Peyer's patch (tissue), 4 donors: ENCODE measurements around the gene ZNF799. TPM values are rescaled to one million over a fixed set of nuclear protein-coding genes. Genes with fewer than 3 reads are reported as not detected.
A peak's percentile ranks its signal among the peaks of the same experiment; 100 is the strongest.
"Not testable (repeated sequence)": the region's sequence is repeated elsewhere in the genome, so short reads cannot be mapped to it uniquely, and the experiment has no call there.

ENCODE experiments used
- DNase-seq, 3 donors: peaks; one replicate each; pipeline ENCODE4 v3.0.0-alpha.2; 2017 to 2019
- H3K27ac ChIP-seq, 4 donors: fragments of 200-600 bp; sonication (generic); one replicate each; pipeline ENCODE4 v1.5.1; 2016 to 2019
- H3K27me3 ChIP-seq, 2 donors: fragments of 200-600 bp; sonication (generic); one replicate each; pipeline ENCODE4 v1.5.1; 2019
- H3K36me3 ChIP-seq, 3 donors: fragments of 200-600 bp; sonication (generic); one replicate each; pipeline ENCODE4 v1.5.1; 2016 to 2019
- H3K4me1 ChIP-seq, 4 donors: fragments of 200-600 bp; sonication (generic); one replicate each; pipeline ENCODE4 v1.5.1; 2016 to 2019
- H3K4me3 ChIP-seq, 4 donors: fragments of 200-600 bp; sonication (generic); 1 replicate in 3 of 4; 2 replicates in 1 of 4; pipeline ENCODE4 v1.5.1; 2016 to 2019; ENCODE audit warnings: mild to moderate bottlenecking in 1 of 4
- H3K9me3 ChIP-seq, 4 donors: fragments of 200-600 bp; sonication (generic); one replicate each; pipeline ENCODE4 v1.5.1; 2016 to 2019; ENCODE audit warnings: mild to moderate bottlenecking in 1 of 4
- POLR2A ChIP-seq, 2 donors: fragments of 450-650 bp; IDR thresholded peaks; one replicate each; pipeline ENCODE4 v1.5.1; 2017; ENCODE audit warnings: antibody characterized with exemption in 2 of 2, mild to moderate bottlenecking in 2 of 2, moderate library complexity in 2 of 2
- total RNA-seq, 4 donors: library from RNA; depleted of rRNA; stranded (reverse); fragments of >200 nt; gene quantifications; one replicate each; pipeline ENCODE4 v1.1.0, GENCODE V29; 2016
- TF ChIP-seq, protein P1 (sequence below), 6 experiments: fragments of 450-650 bp in 4 of 6; fragments of 200-600 bp in 2 of 6; sonication (generic) in 1 of 6; IDR thresholded peaks; one replicate each; pipeline ENCODE4 v1.5.1; 2017 to 2019; ENCODE audit warnings: antibody characterized with exemption in 6 of 6, mild to moderate bottlenecking in 3 of 6, moderate library complexity in 1 of 6

The ZNF799 gene
- total RNA-seq, 4 donors from 2014 or later: 5.1 to 17.3 (median 7.9) TPM

DNA sequence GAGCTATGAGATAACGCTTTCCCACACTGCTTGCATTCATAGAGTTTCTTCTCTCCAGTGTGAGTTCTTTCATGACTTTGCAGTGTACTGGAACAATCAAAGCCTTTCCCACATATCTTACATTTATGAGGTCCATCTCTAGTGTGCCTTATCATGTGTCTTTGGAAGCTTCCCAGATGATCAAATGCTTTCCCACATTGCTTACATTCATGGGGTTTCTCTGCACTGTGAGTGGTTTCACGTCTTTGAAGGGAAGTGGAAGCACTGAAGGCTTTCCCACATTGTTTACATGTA lies 20.7 kb downstream of the ZNF799 start:
- Histone ChIP-seq H3K27me3 (no peaks in the 10 kb centered on the region), H3K9me3 (peaks cover 0 to 42% (median 4%) of the 10 kb centered on the region in 4 donors), H3K36me3 (peaks cover 0 to 42% (median 0%) of the 10 kb centered on the region in 3 donors), H3K4me3 (no peak overlapping the region), H3K4me1 (no peaks in the 10 kb centered on the region), H3K27ac (no peak overlapping the region)
- no peak for DNase-seq
- TF ChIP-seq POLR2A (IDR thresholded peaks at IDR 0.05): no peak
- TF ChIP-seq, protein P1, sequence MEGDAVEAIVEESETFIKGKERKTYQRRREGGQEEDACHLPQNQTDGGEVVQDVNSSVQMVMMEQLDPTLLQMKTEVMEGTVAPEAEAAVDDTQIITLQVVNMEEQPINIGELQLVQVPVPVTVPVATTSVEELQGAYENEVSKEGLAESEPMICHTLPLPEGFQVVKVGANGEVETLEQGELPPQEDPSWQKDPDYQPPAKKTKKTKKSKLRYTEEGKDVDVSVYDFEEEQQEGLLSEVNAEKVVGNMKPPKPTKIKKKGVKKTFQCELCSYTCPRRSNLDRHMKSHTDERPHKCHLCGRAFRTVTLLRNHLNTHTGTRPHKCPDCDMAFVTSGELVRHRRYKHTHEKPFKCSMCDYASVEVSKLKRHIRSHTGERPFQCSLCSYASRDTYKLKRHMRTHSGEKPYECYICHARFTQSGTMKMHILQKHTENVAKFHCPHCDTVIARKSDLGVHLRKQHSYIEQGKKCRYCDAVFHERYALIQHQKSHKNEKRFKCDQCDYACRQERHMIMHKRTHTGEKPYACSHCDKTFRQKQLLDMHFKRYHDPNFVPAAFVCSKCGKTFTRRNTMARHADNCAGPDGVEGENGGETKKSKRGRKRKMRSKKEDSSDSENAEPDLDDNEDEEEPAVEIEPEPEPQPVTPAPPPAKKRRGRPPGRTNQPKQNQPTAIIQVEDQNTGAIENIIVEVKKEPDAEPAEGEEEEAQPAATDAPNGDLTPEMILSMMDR (IDR thresholded peaks at IDR 0.05): no peak

DNA sequence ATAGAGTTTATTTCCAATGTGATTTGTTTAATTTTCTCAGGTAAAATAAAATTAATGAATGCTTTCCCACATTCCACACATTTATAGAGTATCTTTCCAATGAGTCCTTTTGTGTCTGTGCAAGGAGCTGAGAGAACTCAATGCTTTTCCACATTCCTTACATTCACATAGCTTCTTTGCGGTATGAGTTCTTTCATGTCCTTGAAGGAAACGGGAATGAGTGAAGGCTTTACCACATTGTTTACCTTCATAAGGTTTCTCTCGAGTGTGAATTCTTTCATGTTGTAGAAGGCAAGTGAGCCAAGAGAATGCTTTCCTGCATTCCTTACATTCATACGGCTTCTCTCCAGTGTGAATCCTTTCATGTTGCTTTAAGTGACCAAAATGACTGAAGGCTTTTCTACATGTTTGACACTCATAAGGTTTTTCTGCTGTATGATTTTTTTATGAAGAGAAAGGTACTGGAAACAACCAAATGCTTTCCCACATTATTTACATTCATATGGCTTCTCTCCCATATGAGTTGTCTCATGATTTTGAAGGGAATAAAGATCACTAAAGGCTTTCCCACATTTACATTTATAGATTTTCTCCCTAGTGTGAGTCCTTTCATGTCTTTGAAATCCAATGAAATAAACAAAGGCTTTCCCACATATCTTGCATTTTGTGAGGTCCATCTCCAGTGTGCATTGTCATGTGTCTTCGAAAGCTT lies 21.2 kb downstream of the ZNF799 start:
- Histone ChIP-seq H3K27ac (no peak overlapping the region), H3K4me3 (no peak overlapping the region), H3K27me3 (no peaks in the 10 kb centered on the region), H3K4me1 (no peaks in the 10 kb centered on the region), H3K36me3 (peaks cover 0 to 42% (median 0%) of the 10 kb centered on the region in 3 donors), H3K9me3 (peaks cover 0 to 42% (median 4%) of the 10 kb centered on the region in 4 donors)
- TF ChIP-seq, protein P1 (IDR thresholded peaks at IDR 0.05): no peak
- TF ChIP-seq POLR2A (IDR thresholded peaks at IDR 0.05): no peak
- DNase-seq: no peak

DNA sequence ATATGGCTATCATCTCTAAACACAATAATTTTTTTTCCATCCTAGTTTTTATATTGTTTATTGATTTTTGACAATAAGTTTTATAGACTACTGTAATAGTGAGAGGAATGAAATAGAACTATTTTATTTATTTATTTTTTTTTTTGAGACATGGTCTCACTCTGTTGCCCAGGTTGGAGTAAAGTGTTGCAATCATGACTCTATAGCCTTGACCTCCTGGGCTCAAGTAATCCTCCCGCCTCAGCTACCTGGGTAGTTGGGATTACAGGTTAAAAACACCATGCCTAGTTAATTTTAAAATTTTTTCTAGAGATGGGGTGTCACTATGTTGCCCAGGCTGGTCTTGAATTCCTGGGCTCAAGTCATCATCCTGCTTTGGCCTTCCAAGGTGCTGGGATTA lies 27.0 kb downstream of the ZNF799 start:
- no peak overlapping the region for H3K27ac ChIP-seq
- H3K4me3 ChIP-seq: no peak overlapping the region
- no peak for TF ChIP-seq POLR2A (IDR thresholded peaks at IDR 0.05)
- TF ChIP-seq, protein P1 (IDR thresholded peaks at IDR 0.05): no peak
- H3K36me3 ChIP-seq: no peaks in the 10 kb centered on the region
- no peaks in the 10 kb centered on the region for H3K4me1 ChIP-seq
- H3K9me3 ChIP-seq: peaks cover 0 to 17% (median under 1%) of the 10 kb centered on the region in 4 donors
- DNase-seq: no peak
- H3K27me3 ChIP-seq: no peaks in the 10 kb centered on the region

DNA sequence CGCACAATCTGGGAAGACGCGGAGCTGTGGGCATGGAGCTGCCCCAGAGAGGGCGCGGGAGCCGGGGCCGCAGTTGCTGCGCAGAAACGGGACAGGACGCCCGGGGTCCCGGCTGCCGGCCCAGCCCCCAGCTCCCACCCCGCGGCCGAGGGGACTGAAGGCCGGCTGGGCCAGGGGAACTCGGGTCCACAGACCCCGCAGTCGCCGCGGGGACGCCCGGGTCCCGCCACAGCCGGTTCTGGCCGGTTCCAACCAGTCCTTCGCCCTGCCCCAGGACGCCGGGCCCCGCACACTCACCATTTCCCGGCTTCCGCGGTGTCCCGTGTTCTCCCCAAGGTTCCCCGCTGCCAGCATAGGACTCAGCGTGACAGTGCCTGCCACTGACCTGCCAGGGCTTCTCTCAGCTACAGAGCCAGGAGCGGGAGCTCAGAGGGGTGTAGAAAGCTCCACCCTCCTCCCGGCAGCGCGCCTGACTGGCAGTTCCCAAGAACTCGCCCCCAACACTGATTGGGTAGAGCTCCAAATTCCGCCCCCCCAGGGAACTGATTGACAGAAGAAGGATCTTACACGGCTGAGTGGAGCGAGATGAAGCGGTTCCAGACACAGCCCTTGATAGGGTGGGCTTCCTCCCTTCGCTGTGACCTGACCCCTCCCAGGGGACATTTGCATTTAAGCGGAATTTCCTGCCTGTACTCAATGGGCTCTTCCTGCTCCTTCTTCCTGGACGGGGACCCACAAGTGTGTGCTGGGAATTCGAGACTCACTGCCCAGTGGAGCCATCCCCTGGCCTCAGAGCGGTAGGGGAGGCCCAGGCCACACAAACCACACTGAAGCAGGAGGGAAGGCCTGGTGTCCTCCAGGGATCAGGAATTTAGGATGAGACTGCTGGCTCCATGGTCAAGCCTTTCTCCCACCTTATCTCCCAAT lies 35.6 kb downstream of the ZNF799 start, which contains the start of gene ZNF442:
ZNF442 (minus strand) TSS at position 448 of the 927 bp plus-strand sequence. CDS start 2,052 bp downstream, outside the sequence.
- Histone ChIP-seq H3K27ac (peak within 1 kb of the TSS; percentile 72 to 83 (median 78)), H3K4me3 (peak within 1 kb of the TSS; percentile 82 to 91 (median 87)), H3K9me3 (no peaks in the 10 kb centered on the region), H3K27me3 (no peaks in the 10 kb centered on the region), H3K36me3 (no peaks in the 10 kb centered on the region), H3K4me1 (peaks cover 0 to 14% (median 4%) of the 10 kb centered on the region in 4 donors)
- DNase-seq: peak; percentile 91 to 97 (median 91)
- TF ChIP-seq, protein P1 (IDR thresholded peaks at IDR 0.05): peak in 5 of 6 experiments; percentile 9 to 76 (median 60)
- peak; percentile 29 to 82 for TF ChIP-seq POLR2A (IDR thresholded peaks at IDR 0.05)

DNA sequence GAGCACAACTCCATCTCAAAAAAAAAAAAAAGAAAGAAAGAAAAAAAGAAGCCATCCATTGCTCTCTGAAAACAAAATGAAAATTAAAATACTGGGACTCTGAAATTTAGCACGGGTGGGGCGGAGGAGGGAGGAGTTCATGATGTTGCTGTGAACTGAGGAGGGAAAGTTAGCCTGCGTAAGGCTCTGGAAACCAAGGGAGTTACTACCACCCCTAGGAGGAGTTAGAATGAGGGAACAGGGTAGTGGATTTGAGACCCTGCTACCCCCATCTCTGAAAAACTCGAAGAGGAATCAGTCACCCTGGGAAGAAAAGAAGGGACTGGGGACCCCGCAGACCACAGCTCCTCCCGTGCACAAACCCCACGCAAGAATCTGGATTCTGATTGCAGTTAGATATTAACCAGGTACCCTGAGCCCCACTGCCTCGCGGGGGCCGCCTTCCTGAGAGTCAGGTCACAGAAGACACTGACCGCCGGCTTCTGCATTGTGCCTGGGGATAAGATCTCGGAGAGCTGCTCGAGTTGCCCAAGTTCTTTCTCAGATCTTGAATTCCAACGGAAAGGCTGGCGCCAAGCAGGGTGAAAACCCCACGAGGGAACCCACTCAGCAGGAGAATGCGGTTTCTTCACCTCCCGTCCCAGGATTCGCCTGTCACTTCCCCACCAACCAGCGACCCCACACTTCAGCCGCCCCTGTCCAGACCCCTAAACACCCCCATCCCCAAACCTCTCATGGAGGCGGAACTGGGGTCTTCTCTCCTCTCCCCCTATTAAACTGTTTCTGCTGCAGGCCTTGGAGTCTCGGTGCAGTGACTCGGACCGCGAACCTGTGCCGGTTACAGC lies 36.5 kb downstream of the ZNF799 start:
- H3K27me3 ChIP-seq: no peaks in the 10 kb centered on the region
- H3K4me1 ChIP-seq: peaks cover 0 to 14% (median 4%) of the 10 kb centered on the region in 4 donors
- DNase-seq: peak in 1 of 3 donors; percentile 51
- H3K36me3 ChIP-seq: no peaks in the 10 kb centered on the region
- peak overlapping the region; percentile 82 to 91 (median 87) for H3K4me3 ChIP-seq
- no peaks in the 10 kb centered on the region for H3K9me3 ChIP-seq
- TF ChIP-seq, protein P1 (IDR thresholded peaks at IDR 0.05): no peak
- TF ChIP-seq POLR2A (IDR thresholded peaks at IDR 0.05): no peak
- peak overlapping the region; percentile 72 to 83 (median 78) for H3K27ac ChIP-seq

DNA sequence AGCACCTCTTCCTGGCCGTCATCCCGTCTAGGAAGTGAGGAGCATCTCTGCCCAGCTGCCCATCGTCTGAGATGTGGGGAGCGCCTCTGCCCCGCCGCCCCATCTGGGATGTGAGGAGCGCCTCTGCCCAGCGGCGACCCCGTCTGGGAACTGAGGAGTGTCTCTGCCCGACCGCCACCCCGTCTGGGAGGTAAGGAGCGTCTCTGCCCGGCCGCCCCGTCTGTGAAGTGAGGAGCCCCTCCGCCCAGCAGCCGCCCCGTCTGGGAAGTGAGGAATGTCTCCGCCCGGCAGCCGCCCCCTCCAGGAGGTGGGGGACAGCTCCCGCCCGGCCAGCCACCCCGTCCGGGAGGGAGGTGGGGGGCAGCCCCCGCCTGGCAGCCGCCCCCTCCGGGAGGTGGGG lies 38.8 kb downstream of the ZNF799 start:
- not testable (repeated sequence) for H3K27ac ChIP-seq, H3K4me3 ChIP-seq, H3K27me3 ChIP-seq, H3K36me3 ChIP-seq, H3K9me3 ChIP-seq, DNase-seq
- H3K4me1 ChIP-seq: peaks cover 0 to 14% (median 4%) of the 10 kb centered on the region in 4 donors
